NB4 (cell line): ENCODE measurements around the gene MRPL44.

Experiments
- DNase-seq: peaks from one replicate; pipeline ENCODE4 v3.0.0; 2010; ENCODE audit warnings: low read depth
- H3K4me3 ChIP-seq: one replicate; pipeline ENCODE4 v1.5.1; 2011; ENCODE audit warnings: mild to moderate bottlenecking, low read depth, low read length, moderate library complexity
- CTCF ChIP-seq: IDR thresholded peaks from one replicate; pipeline ENCODE4 v1.5.1; 2012; ENCODE audit warnings: low read depth, low read length
- MYC ChIP-seq: IDR thresholded peaks from 2 replicates; pipeline ENCODE4 v1.6.1; 2011; ENCODE audit warnings: low read depth, low read length
- POLR2A ChIP-seq: IDR thresholded peaks from 2 replicates; pipeline ENCODE4 v1.6.1; 2011; ENCODE audit warnings: mild to moderate bottlenecking; ENCODE audit not compliant: insufficient read length; ENCODE audit errors: extremely low read depth
- TF ChIP-seq, protein P1 (sequence below): IDR thresholded peaks from 2 replicates; pipeline ENCODE4 v1.6.1; 2011; ENCODE audit warnings: low read depth, low read length

MRPL44 gene

DNA sequence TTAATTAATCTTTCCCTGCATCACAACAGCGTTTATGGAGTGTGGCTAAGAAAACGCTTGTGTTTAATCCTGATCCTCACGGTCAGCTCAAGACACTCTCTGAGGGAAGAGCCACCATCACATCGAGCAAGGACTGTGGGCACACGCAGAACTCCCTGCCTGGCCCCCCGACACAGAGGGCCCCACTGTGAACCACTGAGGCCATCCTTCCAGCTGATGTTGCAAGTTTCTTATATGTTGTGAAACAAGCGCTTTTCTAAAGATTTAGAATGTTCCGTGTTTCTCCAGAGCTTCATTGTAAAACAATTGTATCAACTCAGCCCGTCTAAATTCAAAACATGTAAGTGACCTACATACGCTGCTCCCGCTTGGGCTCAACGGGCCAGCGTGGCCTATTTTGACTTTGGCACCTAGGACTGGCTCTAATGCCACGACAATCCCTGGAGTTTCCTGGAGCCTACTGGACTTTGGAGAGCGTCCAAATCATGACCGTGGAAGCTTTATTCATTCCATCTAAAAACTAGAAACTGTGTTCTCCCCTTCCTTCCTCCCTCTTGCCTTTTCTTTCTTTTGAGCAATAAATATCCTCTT, 46.9 kb downstream of the MRPL44 start:
- DNase-seq, result no peak
- TF ChIP-seq, protein P1, sequence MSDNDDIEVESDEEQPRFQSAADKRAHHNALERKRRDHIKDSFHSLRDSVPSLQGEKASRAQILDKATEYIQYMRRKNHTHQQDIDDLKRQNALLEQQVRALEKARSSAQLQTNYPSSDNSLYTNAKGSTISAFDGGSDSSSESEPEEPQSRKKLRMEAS, result no peak
- TF ChIP-seq MYC (no peak), CTCF (no peak), POLR2A (no peak)
- H3K4me3 ChIP-seq, result no peak overlapping the region

DNA sequence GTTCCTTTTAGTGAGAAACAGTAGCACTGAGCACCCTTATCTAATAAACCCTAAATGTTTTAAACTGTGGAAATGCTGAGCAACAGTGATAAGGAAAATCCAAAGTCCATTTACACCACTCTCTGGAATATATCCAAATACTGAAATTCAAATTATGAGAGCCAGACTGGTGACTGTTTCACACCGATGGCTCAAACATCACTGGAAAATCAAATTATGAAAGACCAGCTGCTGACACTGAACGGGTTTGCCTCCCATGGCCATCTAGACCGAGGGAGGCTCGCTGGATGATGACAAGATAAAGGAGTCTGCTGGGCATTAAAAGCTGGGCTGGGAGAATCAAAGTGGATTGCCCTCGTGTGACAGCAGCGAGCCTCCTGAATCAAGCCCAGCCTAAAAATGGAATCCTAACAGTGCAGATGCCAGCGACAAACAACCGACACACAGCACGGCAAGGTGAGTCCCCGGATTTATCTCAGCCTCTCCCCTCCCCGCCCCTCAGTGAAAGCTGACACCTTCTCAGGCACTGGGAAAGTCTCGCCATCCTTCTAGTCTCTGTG, 51.5 kb downstream of the MRPL44 start:
- H3K4me3 ChIP-seq, result no peak overlapping the region
- no peak for DNase-seq
- no peak for TF ChIP-seq POLR2A
- TF ChIP-seq, protein P1, result no peak
- TF ChIP-seq MYC, result no peak
- no peak for TF ChIP-seq CTCF

GRCh38 chr2:224009605-224010315, 52.5 kb downstream of the MRPL44 start:
- no peak overlapping the region for H3K4me3 ChIP-seq
- no peak for DNase-seq

GRCh38 chr2:224011837-224012236, 54.6 kb downstream of the MRPL44 start:
- TF ChIP-seq, protein P1, result no peak
- TF ChIP-seq CTCF, result no peak
- no peak for TF ChIP-seq MYC
- no peak for DNase-seq
- H3K4me3 ChIP-seq, result no peak overlapping the region

More at GRCh38 chr2:224009605-224010315, 52.5 kb downstream of the MRPL44 start:
- TF ChIP-seq MYC (no peak), CTCF (no peak), POLR2A (no peak)
- TF ChIP-seq, protein P1, result no peak

GRCh38 chr2:224014336-224014735, 57.1 kb downstream of the MRPL44 start:
- no peak for DNase-seq
- no peak overlapping the region for H3K4me3 ChIP-seq
- TF ChIP-seq, protein P1, result no peak
- no peak for TF ChIP-seq POLR2A
- no peak for TF ChIP-seq MYC
- TF ChIP-seq CTCF, result no peak
